Lung (tissue), 12 donors: ENCODE measurements around the gene LIPH. TPM values are rescaled to one million over a fixed set of nuclear protein-coding genes. Genes with fewer than 3 reads are reported as not detected.
A peak's percentile ranks its signal among the peaks of the same experiment; 100 is the strongest.
"Not testable (repeated sequence)": the region's sequence is repeated elsewhere in the genome, so short reads cannot be mapped to it uniquely, and the experiment has no call there.

ENCODE experiments used
- ATAC-seq: fragments of 200-7000 bp; cut with Tn5 transposase; one replicate; pipeline ENCODE4 v1.9.1; 2020; ENCODE audit warnings: moderate number of reproducible peaks; ENCODE audit not compliant: insufficient read depth, low FRiP score
- DNase-seq, 3 donors: peaks; one replicate each; pipeline ENCODE4 v3.0.0-alpha.2; 2013 to 2017
- H3K27ac ChIP-seq, 2 donors: one replicate each; pipeline ENCODE4 v1.5.1; 2013; ENCODE audit warnings: mild to moderate bottlenecking in 2 of 2, moderate library complexity in 2 of 2, control low read depth in 1 of 2, inconsistent platforms in 1 of 2, low read depth in 1 of 2, low read length in 1 of 2
- H3K27me3 ChIP-seq, 3 donors: one replicate each; pipeline ENCODE4 v1.5.1; 2013; ENCODE audit warnings: low read length in 2 of 3; ENCODE audit not compliant: control insufficient read depth in 3 of 3, insufficient read depth in 3 of 3
- H3K36me3 ChIP-seq, 4 donors: one replicate each; pipeline ENCODE4 v1.5.1; 2013; ENCODE audit warnings: low read length in 4 of 4, mild to moderate bottlenecking in 1 of 4, moderate library complexity in 1 of 4; ENCODE audit not compliant: control insufficient read depth in 4 of 4, insufficient read depth in 4 of 4
- H3K4me1 ChIP-seq, 5 donors: one replicate each; pipeline ENCODE4 v1.5.1; 2013; ENCODE audit warnings: low read length in 5 of 5, mild to moderate bottlenecking in 2 of 5, moderate library complexity in 1 of 5; ENCODE audit not compliant: control insufficient read depth in 5 of 5, insufficient read depth in 5 of 5
- H3K4me3 ChIP-seq: one replicate; pipeline ENCODE4 v1.5.1; 2013; ENCODE audit warnings: mild to moderate bottlenecking, control low read depth, moderate library complexity
- H3K9ac ChIP-seq, 2 donors: one replicate each; pipeline ENCODE4 v1.5.1; 2013; ENCODE audit warnings: low read length in 2 of 2, control low read depth in 1 of 2; ENCODE audit not compliant: insufficient read depth in 1 of 2
- H3K9me3 ChIP-seq, 4 donors: one replicate each; pipeline ENCODE4 v1.5.1; 2013; ENCODE audit warnings: low read length in 3 of 4, mild to moderate bottlenecking in 1 of 4, moderate library complexity in 1 of 4; ENCODE audit not compliant: control insufficient read depth in 4 of 4, insufficient read depth in 3 of 4
- CTCF ChIP-seq: IDR thresholded peaks from 2 replicates; pipeline ENCODE4 v1.5.1; 2012; ENCODE audit warnings: mild to moderate bottlenecking; ENCODE audit errors: control extremely low read depth, extremely low read depth
- WGBS, 2 donors: extraction: QIAGEN DNeasy Blood & Tissue Kit; methylation state at CpG; one replicate each; pipeline ENCODE4 v1.1.7; 2013; 5-methylcytosine and 5-hydroxymethylcytosine counted together
- polyA plus RNA-seq, 2 donors: library from polyadenylated mRNA; stranded (reverse); fragments of 200-250 nt; gene quantifications; one replicate each; pipeline ENCODE4 v1.2.1, GENCODE V29; 2013
- total RNA-seq, 2 donors: library from RNA; depleted of rRNA in 1 of 2; stranded (reverse); fragments of >200 nt in 1 of 2; gene quantifications; one replicate each; pipeline ENCODE4 v1.2.1, GENCODE V29; 2014 to 2021
- donor health status: control.
- donor health status: control.
- donor health status: Bipolar disorder and iron deficiency.
- donor health status: healthy.
- donor health status: DM: yes; HTN: yes; CAD: no.

The LIPH gene
- total and polyA plus RNA-seq, 4 donors = 6.2 to 26.1 (median 15.0) TPM

- H3K4me3 ChIP-seq, H3K36me3 ChIP-seq, ATAC-seq, H3K27ac ChIP-seq, H3K27me3 ChIP-seq, H3K9ac ChIP-seq, H3K9me3 ChIP-seq, H3K4me1 ChIP-seq: not testable (repeated sequence)
- 25 to 30% methylated on average over 17 of the region's 17 CpGs for WGBS, 2 donors
- DNase-seq = peak; percentile 16 to 59 (median 45)
- TF ChIP-seq CTCF = peak; percentile 17
These were observed 22.9 kb upstream of the LIPH start for GRCh38 chr3:185575108-185575869.

- DNase-seq (no peak), ATAC-seq (no peak)
- no peaks in the 10 kb centered on the region for H3K27me3 ChIP-seq
- peaks cover 0 to 5% (median 0%) of the 10 kb centered on the region in 4 donors for H3K9me3 ChIP-seq
- no peak overlapping the region for H3K27ac ChIP-seq
- TF ChIP-seq CTCF = no peak
- H3K36me3 ChIP-seq = no peaks in the 10 kb centered on the region
- 62 to 81% methylated on average over 5 of the region's 5 CpGs for WGBS, 2 donors
- H3K4me1 ChIP-seq = no peaks in the 10 kb centered on the region
- H3K9ac ChIP-seq = no peak overlapping the region
- H3K4me3 ChIP-seq = no peak overlapping the region
These were observed 19.8 kb upstream of the LIPH start for GRCh38 chr3:185572183-185572582.

- H3K27me3 ChIP-seq = peaks cover 0 to 6% (median 0%) of the 10 kb centered on the region in 3 donors
- no peaks in the 10 kb centered on the region for H3K9me3 ChIP-seq
- peak overlapping the region in 1 of 2 donors; percentile 89 for H3K27ac ChIP-seq
- WGBS, 2 donors = 10 to 19% methylated on average over 5 of the region's 5 CpGs
- no peaks in the 10 kb centered on the region for H3K36me3 ChIP-seq
- DNase-seq = peak; percentile 42 to 67 (median 46)
- TF ChIP-seq CTCF = no peak
- H3K4me3 ChIP-seq = no peak overlapping the region
- H3K9ac ChIP-seq = peak overlapping the region in 1 of 2 donors; percentile 13
- peak; percentile 50 for ATAC-seq
- peaks cover 0 to 3% (median 0%) of the 10 kb centered on the region in 5 donors for H3K4me1 ChIP-seq
These were observed 9.6 kb upstream of the LIPH start for GRCh38 chr3:185561958-185562357.
